Mesothelial cell of epicardium (in vitro differentiated cells): ENCODE measurements around the gene CARD8. TPM values are rescaled to one million over a fixed set of nuclear protein-coding genes. Genes with fewer than 3 reads are reported as not detected.

Experiments used
- DNase-seq, 2 experiments: peaks; one replicate each; pipeline ENCODE4 v3.0.0; 2021; ENCODE audit warnings: low spot score in 2 of 2; ENCODE audit not compliant: unreplicated experiment in 2 of 2
- H3K27ac Mint-ChIP-seq: 2 replicates; pipeline ENCODE4 v1.8.0; 2021; ENCODE audit warnings: mixed read lengths
- H3K27me3 Mint-ChIP-seq: 2 replicates; pipeline ENCODE4 v1.8.0; 2021; ENCODE audit warnings: low read depth, mixed read lengths
- H3K36me3 Mint-ChIP-seq: 2 replicates; pipeline ENCODE4 v1.8.0; 2021; ENCODE audit warnings: mixed read lengths
- H3K4me1 Mint-ChIP-seq: 2 replicates; pipeline ENCODE4 v1.8.0; 2021; ENCODE audit warnings: mixed read lengths
- H3K4me3 Mint-ChIP-seq: 2 replicates; pipeline ENCODE4 v1.8.0; 2021; ENCODE audit warnings: mild to moderate bottlenecking, moderate library complexity, mixed read lengths
- H3K9me3 Mint-ChIP-seq: 2 replicates; pipeline ENCODE4 v1.8.0; 2021; ENCODE audit warnings: mixed read lengths
- total RNA-seq: library from RNA; stranded (reverse); gene quantifications from 3 replicates; pipeline ENCODE4 v1.2.1, GENCODE V29; 2021
- TF ChIP-seq, protein P1 (sequence below): fragments of 200-600 bp; sonication (generic); IDR thresholded peaks from one replicate; pipeline ENCODE4 v1.5.0; 2021; ENCODE audit warnings: antibody characterized with exemption; ENCODE audit not compliant: unreplicated experiment

CARD8 gene
- total RNA-seq, 1 donor from 2014 or later = 51.5 TPM

- no peak for DNase-seq
- TF ChIP-seq, protein P1, sequence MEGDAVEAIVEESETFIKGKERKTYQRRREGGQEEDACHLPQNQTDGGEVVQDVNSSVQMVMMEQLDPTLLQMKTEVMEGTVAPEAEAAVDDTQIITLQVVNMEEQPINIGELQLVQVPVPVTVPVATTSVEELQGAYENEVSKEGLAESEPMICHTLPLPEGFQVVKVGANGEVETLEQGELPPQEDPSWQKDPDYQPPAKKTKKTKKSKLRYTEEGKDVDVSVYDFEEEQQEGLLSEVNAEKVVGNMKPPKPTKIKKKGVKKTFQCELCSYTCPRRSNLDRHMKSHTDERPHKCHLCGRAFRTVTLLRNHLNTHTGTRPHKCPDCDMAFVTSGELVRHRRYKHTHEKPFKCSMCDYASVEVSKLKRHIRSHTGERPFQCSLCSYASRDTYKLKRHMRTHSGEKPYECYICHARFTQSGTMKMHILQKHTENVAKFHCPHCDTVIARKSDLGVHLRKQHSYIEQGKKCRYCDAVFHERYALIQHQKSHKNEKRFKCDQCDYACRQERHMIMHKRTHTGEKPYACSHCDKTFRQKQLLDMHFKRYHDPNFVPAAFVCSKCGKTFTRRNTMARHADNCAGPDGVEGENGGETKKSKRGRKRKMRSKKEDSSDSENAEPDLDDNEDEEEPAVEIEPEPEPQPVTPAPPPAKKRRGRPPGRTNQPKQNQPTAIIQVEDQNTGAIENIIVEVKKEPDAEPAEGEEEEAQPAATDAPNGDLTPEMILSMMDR = no peak
- Mint-ChIP-seq H3K4me1 (no peaks in the 10 kb centered on the region), H3K36me3 (peaks cover 51% of the 10 kb centered on the region), H3K27ac (no peak overlapping the region), H3K4me3 (no peak overlapping the region), H3K27me3 (no peaks in the 10 kb centered on the region), H3K9me3 (peaks cover 13% of the 10 kb centered on the region)
These were observed 74.2 kb downstream of the CARD8 start for GRCh38 chr19:48181505-48181904.

GRCh38 chr19:48176226-48176625 lies 79.5 kb downstream of the CARD8 start:
- peaks cover 53% of the 10 kb centered on the region for H3K36me3 Mint-ChIP-seq
- TF ChIP-seq, protein P1 = no peak
- H3K27ac Mint-ChIP-seq = no peak overlapping the region
- H3K9me3 Mint-ChIP-seq = peaks cover 7% of the 10 kb centered on the region
- peaks cover 3% of the 10 kb centered on the region for H3K4me1 Mint-ChIP-seq
- DNase-seq = no peak
- no peak overlapping the region for H3K4me3 Mint-ChIP-seq
- no peaks in the 10 kb centered on the region for H3K27me3 Mint-ChIP-seq

GRCh38 chr19:48175578-48175977 lies 80.1 kb downstream of the CARD8 start:
- TF ChIP-seq, protein P1 = no peak
- H3K4me3 Mint-ChIP-seq = no peak overlapping the region
- peaks cover 49% of the 10 kb centered on the region for H3K36me3 Mint-ChIP-seq
- H3K27ac Mint-ChIP-seq = peak overlapping the region; percentile 40
- H3K9me3 Mint-ChIP-seq = peaks cover 3% of the 10 kb centered on the region
- no peaks in the 10 kb centered on the region for H3K27me3 Mint-ChIP-seq
- H3K4me1 Mint-ChIP-seq = peaks cover 8% of the 10 kb centered on the region
- no peak for DNase-seq

DNA sequence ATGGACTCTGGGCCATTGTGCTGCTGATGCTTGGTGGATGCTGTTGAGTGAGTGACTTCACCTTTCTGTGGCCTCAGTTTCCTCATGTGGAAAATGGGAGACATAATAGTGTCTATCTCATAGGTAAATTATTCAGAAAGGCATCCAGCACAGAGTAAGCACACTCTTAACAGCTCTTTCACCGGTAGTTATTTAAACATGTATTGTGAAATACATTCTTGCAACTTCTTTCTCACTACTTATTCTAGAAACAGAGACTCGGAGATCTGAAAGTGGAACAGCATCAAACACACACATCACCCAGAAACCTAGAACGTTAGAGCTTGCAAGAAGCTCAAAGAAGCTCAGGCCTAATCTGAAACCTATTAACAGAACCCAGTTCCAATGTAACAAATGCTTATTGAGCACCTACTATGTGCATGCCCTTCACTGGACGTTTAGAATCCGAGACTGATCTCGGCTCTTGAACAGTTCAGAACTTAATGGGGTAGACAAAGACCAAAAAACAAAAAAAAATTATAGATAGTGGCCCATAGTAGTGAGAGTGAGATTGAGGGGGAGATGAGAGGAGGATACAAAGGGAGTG lies 81.2 kb downstream of the CARD8 start:
- TF ChIP-seq, protein P1 = no peak
- Mint-ChIP-seq H3K36me3 (peaks cover 40% of the 10 kb centered on the region), H3K4me3 (no peak overlapping the region), H3K27ac (no peak overlapping the region), H3K27me3 (no peaks in the 10 kb centered on the region), H3K9me3 (no peaks in the 10 kb centered on the region), H3K4me1 (peaks cover 10% of the 10 kb centered on the region)
- no peak for DNase-seq

DNA sequence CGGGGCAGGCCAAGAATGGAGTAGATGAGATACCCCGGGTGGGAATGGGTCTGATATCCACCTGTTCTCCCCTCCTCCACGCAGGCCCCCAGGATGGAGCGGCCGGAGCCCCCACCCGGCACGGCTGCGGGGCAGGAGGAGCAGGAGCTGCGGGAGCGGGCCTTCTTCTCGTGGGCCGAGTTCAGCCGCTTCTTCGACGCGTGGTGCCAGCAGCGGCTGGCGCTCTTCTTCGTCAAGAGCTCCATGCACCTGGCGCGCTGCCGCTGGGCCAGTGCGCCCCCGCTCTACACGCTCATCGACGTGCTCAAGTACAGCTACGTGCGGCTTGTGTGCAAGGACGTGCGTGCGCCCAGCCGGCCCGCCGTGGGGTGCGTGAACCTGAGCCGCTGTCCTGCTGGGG lies 84.0 kb downstream of the CARD8 start:
- no peaks in the 10 kb centered on the region for H3K9me3 Mint-ChIP-seq
- H3K36me3 Mint-ChIP-seq = peaks cover 24% of the 10 kb centered on the region
- no peaks in the 10 kb centered on the region for H3K27me3 Mint-ChIP-seq
- TF ChIP-seq, protein P1 = no peak
- DNase-seq = no peak
- H3K27ac Mint-ChIP-seq = no peak overlapping the region
- H3K4me3 Mint-ChIP-seq = peak overlapping the region; percentile 96
- peaks cover 18% of the 10 kb centered on the region for H3K4me1 Mint-ChIP-seq
